ENCODE data around the gene P4HA2. TPM values are rescaled to one million over a fixed set of nuclear protein-coding genes. Genes with fewer than 3 reads are reported as not detected.

Gene P4HA2
- total and polyA plus RNA-seq, 7 donors = 4.2 to 35.2 (median 24.8) TPM

DNA sequence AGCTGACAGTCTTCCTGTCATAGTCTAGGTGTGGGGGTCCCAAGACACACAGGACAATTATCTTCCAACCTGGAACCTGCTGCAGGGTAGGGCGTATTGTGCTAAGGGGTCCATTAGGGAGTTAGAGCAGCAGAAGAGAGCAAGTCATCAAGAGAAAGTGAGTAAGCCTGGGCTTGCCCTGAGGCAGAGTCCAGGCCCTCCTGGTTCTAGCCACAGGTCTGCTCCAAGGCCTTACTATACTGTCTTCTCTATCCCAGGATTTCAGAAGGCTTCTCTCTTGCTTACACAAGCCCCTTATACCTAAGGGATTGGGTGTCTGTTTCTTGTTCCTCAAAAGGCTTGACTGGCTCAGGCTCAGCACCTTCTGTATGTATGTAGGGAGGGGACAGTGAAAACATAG lies 7.7 kb downstream of the P4HA2 start:
- intact Hi-C loops (cut with DNase I) = no loop called here
- H3K9me3 ChIP-seq = no peaks in the 10 kb centered on the region
- H3K4me3 ChIP-seq = no peak overlapping the region
- H3K27ac ChIP-seq = peak overlapping the region; percentile 33 to 92 (median 88)
- TF ChIP-seq POLR2AphosphoS5 (IDR thresholded peaks at IDR 0.05) (no peak), EP300 (IDR thresholded peaks at IDR 0.05) (no peak), POLR2A (IDR thresholded peaks at IDR 0.05) (no peak)
- TF ChIP-seq, protein P1, sequence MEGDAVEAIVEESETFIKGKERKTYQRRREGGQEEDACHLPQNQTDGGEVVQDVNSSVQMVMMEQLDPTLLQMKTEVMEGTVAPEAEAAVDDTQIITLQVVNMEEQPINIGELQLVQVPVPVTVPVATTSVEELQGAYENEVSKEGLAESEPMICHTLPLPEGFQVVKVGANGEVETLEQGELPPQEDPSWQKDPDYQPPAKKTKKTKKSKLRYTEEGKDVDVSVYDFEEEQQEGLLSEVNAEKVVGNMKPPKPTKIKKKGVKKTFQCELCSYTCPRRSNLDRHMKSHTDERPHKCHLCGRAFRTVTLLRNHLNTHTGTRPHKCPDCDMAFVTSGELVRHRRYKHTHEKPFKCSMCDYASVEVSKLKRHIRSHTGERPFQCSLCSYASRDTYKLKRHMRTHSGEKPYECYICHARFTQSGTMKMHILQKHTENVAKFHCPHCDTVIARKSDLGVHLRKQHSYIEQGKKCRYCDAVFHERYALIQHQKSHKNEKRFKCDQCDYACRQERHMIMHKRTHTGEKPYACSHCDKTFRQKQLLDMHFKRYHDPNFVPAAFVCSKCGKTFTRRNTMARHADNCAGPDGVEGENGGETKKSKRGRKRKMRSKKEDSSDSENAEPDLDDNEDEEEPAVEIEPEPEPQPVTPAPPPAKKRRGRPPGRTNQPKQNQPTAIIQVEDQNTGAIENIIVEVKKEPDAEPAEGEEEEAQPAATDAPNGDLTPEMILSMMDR (IDR thresholded peaks at IDR 0.05) = no peak
- H3K27me3 ChIP-seq = no peaks in the 10 kb centered on the region
- WGBS, 2 donors = 88 to 94% methylated on average over 1 of the region's 1 CpG
- peaks cover 0 to 79% (median 62%) of the 10 kb centered on the region in 4 donors for H3K4me1 ChIP-seq
- H3K36me3 ChIP-seq = peaks cover 0 to 17% (median 9%) of the 10 kb centered on the region in 4 donors
- DNase-seq = no peak

DNA sequence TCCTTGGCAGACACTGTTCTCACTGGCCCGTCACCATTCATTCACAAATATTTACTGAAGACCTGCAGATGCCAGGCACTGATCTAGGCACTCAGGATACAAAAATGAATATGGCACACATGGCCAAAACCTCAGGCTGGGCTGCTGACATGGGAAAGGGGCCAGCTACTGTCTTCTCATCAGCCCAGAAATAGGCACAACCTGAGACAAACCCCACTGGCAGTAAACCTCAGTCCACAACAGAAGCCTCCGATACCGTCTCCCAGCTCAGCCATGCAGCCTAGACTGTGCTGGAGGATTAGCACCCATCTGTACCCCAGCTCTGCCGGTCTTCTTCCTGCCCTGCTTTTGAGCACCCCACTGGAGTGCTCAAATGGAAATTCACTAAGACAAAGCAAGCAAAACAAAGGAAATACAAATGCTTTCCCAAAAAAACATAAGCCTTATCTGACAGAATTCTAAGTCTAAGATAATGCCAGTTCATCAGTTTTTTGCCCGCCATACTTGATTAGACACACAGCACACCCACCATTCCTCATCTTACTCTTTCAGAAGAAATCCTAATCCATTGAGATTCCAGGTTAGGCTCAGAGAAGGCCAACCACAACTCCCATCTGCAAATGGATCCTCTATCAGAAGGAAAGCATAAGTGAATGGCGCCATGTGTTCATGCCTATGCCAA lies 8.2 kb downstream of the P4HA2 start:
- H3K27ac ChIP-seq = peak overlapping the region; percentile 33 to 92 (median 88)
- no peak for DNase-seq
- H3K4me1 ChIP-seq = peaks cover 0 to 79% (median 62%) of the 10 kb centered on the region in 4 donors

DNA sequence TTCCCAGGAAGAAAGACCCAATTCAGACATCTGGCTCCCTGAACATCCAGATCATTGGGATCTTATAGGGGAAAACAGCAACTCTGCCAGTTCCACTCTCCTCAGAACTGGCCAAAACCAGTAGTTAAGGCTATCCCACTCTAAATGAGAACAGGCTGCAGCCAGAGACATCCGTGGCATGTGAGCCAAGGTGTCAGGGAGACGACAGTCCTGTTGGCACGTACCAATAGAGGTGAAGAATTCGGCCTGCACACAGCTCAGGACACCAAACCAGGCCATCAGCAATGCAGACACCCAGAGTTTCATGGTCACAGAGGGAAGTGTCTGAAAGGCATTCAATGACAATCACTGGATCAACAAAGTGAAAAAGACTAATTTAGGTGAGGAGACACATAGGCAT lies 9.3 kb downstream of the P4HA2 start:
- H3K27ac ChIP-seq = peak overlapping the region in 2 of 4 donors; percentile 87 to 90

More for the DNA sequence above, 8.2 kb downstream of the P4HA2 start:
- WGBS, 2 donors = 90 to 91% methylated on average over 6 of the region's 6 CpGs
- Histone ChIP-seq H3K4me3 (no peak overlapping the region), H3K36me3 (peaks cover 0 to 17% (median 9%) of the 10 kb centered on the region in 4 donors), H3K9me3 (no peaks in the 10 kb centered on the region), H3K27me3 (no peaks in the 10 kb centered on the region)
- intact Hi-C loops (cut with DNase I) = no loop called here
- TF ChIP-seq POLR2A (IDR thresholded peaks at IDR 0.05) (no peak), POLR2AphosphoS5 (IDR thresholded peaks at IDR 0.05) (no peak), EP300 (IDR thresholded peaks at IDR 0.05) (no peak)
- TF ChIP-seq, protein P1 (IDR thresholded peaks at IDR 0.05) = no peak

DNA sequence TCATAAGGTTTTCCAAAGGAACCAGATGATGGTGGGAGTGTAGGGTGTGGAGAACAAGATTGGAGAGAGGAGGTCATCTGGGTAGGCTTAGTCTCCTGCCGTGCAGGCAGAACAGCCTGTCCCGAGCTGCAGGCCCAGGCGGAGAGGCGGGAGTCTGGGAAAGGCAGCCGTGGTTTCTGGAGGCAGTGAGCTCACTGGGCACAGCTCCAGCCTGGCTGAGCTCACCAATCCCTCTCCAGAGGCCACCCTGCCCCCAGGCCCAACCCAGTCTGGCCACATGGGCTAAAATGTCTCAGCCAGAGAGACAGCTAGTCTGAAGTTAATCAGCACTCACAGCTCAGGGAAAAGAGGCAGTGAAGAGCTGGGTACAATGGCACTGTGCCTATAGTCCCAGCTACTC lies 12.3 kb downstream of the P4HA2 start:
- 46 to 53% methylated on average over 5 of the region's 5 CpGs for WGBS, 2 donors
- H3K4me3 ChIP-seq = no peak overlapping the region
- H3K9me3 ChIP-seq = no peaks in the 10 kb centered on the region
- peaks cover 0 to 46% (median 37%) of the 10 kb centered on the region in 4 donors for H3K4me1 ChIP-seq
- peaks cover 14 to 53% (median 32%) of the 10 kb centered on the region in 4 donors for H3K36me3 ChIP-seq
- H3K27ac ChIP-seq = peak overlapping the region; percentile 87 to 94 (median 90)
- peak; percentile 99 for DNase-seq
- TF ChIP-seq, protein P1 (IDR thresholded peaks at IDR 0.05) = no peak
- TF ChIP-seq EP300 (IDR thresholded peaks at IDR 0.05) (peak in 3 of 4 donors; percentile 29 to 91 (median 80)), POLR2AphosphoS5 (IDR thresholded peaks at IDR 0.05) (peak; percentile 53 to 91 (median 82))
- H3K27me3 ChIP-seq = no peaks in the 10 kb centered on the region
- intact Hi-C loops (cut with DNase I) = loop anchor here (2.0 kb wide), 1 partner anchor 23 kb away; no protein-coding TSS in a partner anchor

More for the DNA sequence above, 9.3 kb downstream of the P4HA2 start:
- intact Hi-C loops (cut with DNase I) = no loop called here
- Histone ChIP-seq H3K4me3 (no peak overlapping the region), H3K36me3 (peaks cover under 1 to 23% (median 15%) of the 10 kb centered on the region in 4 donors), H3K9me3 (no peaks in the 10 kb centered on the region), H3K4me1 (peaks cover 0 to 70% (median 56%) of the 10 kb centered on the region in 4 donors), H3K27me3 (no peaks in the 10 kb centered on the region)
- DNase-seq = no peak
- 95 to 97% methylated on average over 4 of the region's 4 CpGs for WGBS, 2 donors
- TF ChIP-seq POLR2AphosphoS5 (IDR thresholded peaks at IDR 0.05) (no peak), EP300 (IDR thresholded peaks at IDR 0.05) (no peak)
- TF ChIP-seq, protein P1 (IDR thresholded peaks at IDR 0.05) = no peak
